ENCODE results near the gene COL5A1.

DNA sequence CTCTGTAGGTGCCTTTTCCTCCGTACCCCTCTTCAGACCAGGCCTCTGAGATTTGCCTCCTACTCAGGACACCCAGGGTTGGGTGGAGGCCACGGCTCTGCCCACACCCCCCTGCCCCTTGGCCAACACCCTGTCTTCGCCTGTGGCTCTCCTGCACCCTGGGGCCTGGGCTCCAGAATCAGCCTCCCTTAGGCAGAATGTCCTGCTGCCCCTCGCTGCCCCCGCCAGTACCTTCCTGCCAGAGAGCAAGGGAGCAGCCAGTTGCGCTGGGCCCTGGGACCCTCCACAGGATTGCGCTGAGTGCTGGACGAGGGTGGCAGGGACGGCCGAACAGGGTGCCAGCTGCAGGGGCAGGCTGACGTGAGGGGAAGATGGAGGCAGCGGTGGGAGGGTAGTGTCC lies 53.5 kb downstream of the COL5A1 start:
- TF ChIP-seq, protein P1, sequence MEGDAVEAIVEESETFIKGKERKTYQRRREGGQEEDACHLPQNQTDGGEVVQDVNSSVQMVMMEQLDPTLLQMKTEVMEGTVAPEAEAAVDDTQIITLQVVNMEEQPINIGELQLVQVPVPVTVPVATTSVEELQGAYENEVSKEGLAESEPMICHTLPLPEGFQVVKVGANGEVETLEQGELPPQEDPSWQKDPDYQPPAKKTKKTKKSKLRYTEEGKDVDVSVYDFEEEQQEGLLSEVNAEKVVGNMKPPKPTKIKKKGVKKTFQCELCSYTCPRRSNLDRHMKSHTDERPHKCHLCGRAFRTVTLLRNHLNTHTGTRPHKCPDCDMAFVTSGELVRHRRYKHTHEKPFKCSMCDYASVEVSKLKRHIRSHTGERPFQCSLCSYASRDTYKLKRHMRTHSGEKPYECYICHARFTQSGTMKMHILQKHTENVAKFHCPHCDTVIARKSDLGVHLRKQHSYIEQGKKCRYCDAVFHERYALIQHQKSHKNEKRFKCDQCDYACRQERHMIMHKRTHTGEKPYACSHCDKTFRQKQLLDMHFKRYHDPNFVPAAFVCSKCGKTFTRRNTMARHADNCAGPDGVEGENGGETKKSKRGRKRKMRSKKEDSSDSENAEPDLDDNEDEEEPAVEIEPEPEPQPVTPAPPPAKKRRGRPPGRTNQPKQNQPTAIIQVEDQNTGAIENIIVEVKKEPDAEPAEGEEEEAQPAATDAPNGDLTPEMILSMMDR (IDR thresholded peaks at IDR 0.05) = no peak
- no peak for TF ChIP-seq POLR2A (IDR thresholded peaks at IDR 0.05)

All from Peyer's patch (tissue), 4 donors.